Measurements from ENCODE around the gene TSFM. TPM values are rescaled to one million over a fixed set of nuclear protein-coding genes. Genes with fewer than 3 reads are reported as not detected.

TSFM gene
- total RNA-seq, 1 experiment from 2014 or later = 53.2 TPM

DNA sequence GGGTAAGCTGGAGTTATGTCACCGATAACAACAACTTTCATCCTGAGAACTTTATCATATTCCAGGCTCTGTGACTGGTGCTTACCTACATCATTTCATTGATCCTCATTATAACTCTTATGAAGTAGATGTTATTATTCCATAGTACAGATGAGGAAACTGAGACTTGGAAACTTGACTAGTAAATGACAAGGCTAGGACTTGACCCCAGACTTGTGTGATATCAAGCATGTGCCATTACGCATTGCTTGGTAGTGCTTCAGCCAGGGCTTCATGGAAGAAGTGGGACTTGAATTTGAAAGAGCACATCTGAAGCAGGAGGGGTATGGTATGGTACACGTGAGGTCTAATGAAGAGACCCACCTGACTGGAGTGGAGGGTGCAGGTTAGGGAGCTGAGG lies 24.1 kb downstream of the TSFM start (continued):
- TF ChIP-seq EZH2 (IDR thresholded peaks at IDR 0.05) (no peak), POLR2AphosphoS5 (IDR thresholded peaks at IDR 0.05; ENCODE audit: low read depth, low read length) (no peak), POLR2A (IDR thresholded peaks at IDR 0.05; ENCODE audit: borderline replicate concordance, extremely low read depth, insufficient read depth, insufficient read length) (no peak), SP1 (IDR thresholded peaks at IDR 0.05; ENCODE audit: low read depth) (no peak), ZNF274 (IDR thresholded peaks at IDR 0.05; ENCODE audit: low read depth, low read length) (no peak), SIN3A (IDR thresholded peaks at IDR 0.05; ENCODE audit: low read depth) (no peak), CBX3 (IDR thresholded peaks at IDR 0.05; ENCODE audit: low read depth) (no peak), EZH2phosphoT487 (IDR thresholded peaks at IDR 0.05; ENCODE audit: borderline replicate concordance) (no peak), ELF1 (IDR thresholded peaks at IDR 0.05; ENCODE audit: borderline replicate concordance, low read depth) (no peak), RAD21 (IDR thresholded peaks at IDR 0.05; ENCODE audit: low read depth) (no peak), ZFX (IDR thresholded peaks at IDR 0.05) (no peak)
- TF ChIP-seq, protein P1, sequence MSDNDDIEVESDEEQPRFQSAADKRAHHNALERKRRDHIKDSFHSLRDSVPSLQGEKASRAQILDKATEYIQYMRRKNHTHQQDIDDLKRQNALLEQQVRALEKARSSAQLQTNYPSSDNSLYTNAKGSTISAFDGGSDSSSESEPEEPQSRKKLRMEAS (IDR thresholded peaks at IDR 0.05) = no peak
- TF ChIP-seq, protein P2, sequence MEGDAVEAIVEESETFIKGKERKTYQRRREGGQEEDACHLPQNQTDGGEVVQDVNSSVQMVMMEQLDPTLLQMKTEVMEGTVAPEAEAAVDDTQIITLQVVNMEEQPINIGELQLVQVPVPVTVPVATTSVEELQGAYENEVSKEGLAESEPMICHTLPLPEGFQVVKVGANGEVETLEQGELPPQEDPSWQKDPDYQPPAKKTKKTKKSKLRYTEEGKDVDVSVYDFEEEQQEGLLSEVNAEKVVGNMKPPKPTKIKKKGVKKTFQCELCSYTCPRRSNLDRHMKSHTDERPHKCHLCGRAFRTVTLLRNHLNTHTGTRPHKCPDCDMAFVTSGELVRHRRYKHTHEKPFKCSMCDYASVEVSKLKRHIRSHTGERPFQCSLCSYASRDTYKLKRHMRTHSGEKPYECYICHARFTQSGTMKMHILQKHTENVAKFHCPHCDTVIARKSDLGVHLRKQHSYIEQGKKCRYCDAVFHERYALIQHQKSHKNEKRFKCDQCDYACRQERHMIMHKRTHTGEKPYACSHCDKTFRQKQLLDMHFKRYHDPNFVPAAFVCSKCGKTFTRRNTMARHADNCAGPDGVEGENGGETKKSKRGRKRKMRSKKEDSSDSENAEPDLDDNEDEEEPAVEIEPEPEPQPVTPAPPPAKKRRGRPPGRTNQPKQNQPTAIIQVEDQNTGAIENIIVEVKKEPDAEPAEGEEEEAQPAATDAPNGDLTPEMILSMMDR (IDR thresholded peaks at IDR 0.05 in 2 of 3, conservative IDR thresholded peaks at IDR 0.05 in 1 of 3; ENCODE audit: borderline replicate concordance in 1 of 3, insufficient read depth in 1 of 3, low read depth in 2 of 3, low read length in 2 of 3) = no peak

DNA sequence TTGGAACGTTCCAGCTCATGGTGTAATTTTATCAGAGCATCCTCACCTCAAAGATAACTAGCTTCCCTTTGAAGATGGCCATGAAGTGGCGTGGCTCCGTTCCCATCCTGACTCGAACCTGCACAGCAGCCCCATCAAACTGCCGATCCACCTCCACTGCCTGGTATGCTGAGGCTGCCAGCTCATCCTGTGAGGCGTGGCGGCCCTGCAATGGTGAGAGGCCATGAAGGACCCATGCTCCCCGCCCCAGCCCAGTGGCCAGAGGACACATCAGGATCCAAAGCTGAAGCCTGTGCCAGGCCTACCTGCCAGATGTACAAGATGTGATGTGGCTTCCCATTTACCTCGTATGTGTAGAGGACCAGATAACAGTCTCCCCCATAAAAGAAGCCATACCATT lies 24.7 kb downstream of the TSFM start:
- Histone ChIP-seq H3K4me3 (replicated peaks in 1 of 2; ENCODE audit: low read depth in 1 of 2, low read length in 2 of 2) (no peak overlapping the region), H3K9me3 (ENCODE audit: control insufficient read depth in 1 of 2, insufficient read depth in 1 of 2, low read depth in 1 of 2, low read length in 2 of 2) (no peaks in the 10 kb centered on the region), H3K4me1 (ENCODE audit: control insufficient read depth in 1 of 2, insufficient read depth in 2 of 2, low read length in 2 of 2) (peaks cover 0 to 16% of the 10 kb centered on the region in 2 experiments; a peak in 2 of 4 replicates), H3K27ac (ENCODE audit: low read depth, low read length) (no peak overlapping the region), H4K20me1 (ENCODE audit: insufficient read depth) (no peaks in the 10 kb centered on the region), H3K79me2 (ENCODE audit: insufficient read depth, low read length) (no peaks in the 10 kb centered on the region), H3K36me3 (ENCODE audit: control insufficient read depth in 1 of 2, insufficient read depth in 2 of 2, low read length in 2 of 2) (no peaks in the 10 kb centered on the region), H3K4me2 (ENCODE audit: low read length) (no peak overlapping the region), H3K9ac (ENCODE audit: low read length) (no peak overlapping the region), H3K9me2 (ENCODE audit: insufficient read depth) (no peaks in the 10 kb centered on the region), H3K27me3 (ENCODE audit: insufficient read depth, low read length) (no peaks in the 10 kb centered on the region), H2AFZ (ENCODE audit: low read depth, low read length, poor library complexity, severe bottlenecking) (no peak overlapping the region)
- RAD21 ChIA-PET (ENCODE audit: low non-redundant PET in 1 of 2, low total read pairs in 2 of 2, uncharacterized antibody in 2 of 2, unreplicated experiment in 2 of 2) = no interaction called here
- DNase-seq (ENCODE audit: low read depth, low spot score) (no peak), ATAC-seq (no peak)
- intact Hi-C loops (cut with micrococcal nuclease) = no loop called here
- BruUV-seq (replicated peaks) = no TSS peak
- POLR2A ChIA-PET = no interaction called here
- CTCF ChIA-PET = no interaction called here
- TF ChIP-seq ELF1 (IDR thresholded peaks at IDR 0.05; ENCODE audit: borderline replicate concordance, low read depth) (no peak), ZFX (IDR thresholded peaks at IDR 0.05) (no peak), EZH2phosphoT487 (IDR thresholded peaks at IDR 0.05; ENCODE audit: borderline replicate concordance) (no peak), POLR2AphosphoS5 (IDR thresholded peaks at IDR 0.05; ENCODE audit: low read depth, low read length) (no peak), CEBPB (IDR thresholded peaks at IDR 0.05; ENCODE audit: low read depth) (no peak), EZH2 (IDR thresholded peaks at IDR 0.05) (no peak)
- TF ChIP-seq, protein P1 (IDR thresholded peaks at IDR 0.05) = no peak
- TF ChIP-seq, protein P3, sequence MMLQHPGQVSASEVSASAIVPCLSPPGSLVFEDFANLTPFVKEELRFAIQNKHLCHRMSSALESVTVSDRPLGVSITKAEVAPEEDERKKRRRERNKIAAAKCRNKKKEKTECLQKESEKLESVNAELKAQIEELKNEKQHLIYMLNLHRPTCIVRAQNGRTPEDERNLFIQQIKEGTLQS (IDR thresholded peaks at IDR 0.05) = no peak
